CD4-positive, alpha-beta T cell treated with Interleukin-6 for 4 hours (primary cell): Measurements from ENCODE around the gene UGT1A8.

ENCODE experiments used
- DNase-seq: peaks from one replicate; pipeline ENCODE4 v3.0.0-alpha.2; 2020; ENCODE audit warnings: mixed read lengths

The UGT1A8 gene

DNA sequence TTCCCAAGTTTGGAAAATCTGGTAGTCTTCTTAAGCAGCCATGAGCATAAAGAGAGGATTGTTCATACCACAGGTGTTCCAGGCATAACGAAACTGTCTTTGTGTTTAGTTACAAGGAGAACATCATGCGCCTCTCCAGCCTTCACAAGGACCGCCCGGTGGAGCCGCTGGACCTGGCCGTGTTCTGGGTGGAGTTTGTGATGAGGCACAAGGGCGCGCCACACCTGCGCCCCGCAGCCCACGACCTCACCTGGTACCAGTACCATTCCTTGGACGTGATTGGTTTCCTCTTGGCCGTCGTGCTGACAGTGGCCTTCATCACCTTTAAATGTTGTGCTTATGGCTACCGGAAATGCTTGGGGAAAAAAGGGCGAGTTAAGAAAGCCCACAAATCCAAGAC, 154.7 kb downstream of the UGT1A8 start:
- no peak for DNase-seq

DNA sequence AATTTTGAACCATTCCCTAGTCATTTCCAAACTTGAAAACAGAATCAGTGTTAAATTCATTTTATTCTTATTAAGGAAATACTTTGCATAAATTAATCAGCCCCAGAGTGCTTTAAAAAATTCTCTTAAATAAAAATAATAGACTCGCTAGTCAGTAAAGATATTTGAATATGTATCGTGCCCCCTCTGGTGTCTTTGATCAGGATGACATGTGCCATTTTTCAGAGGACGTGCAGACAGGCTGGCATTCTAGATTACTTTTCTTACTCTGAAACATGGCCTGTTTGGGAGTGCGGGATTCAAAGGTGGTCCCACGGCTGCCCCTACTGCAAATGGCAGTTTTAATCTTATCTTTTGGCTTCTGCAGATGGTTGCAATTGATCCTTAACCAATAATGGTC, 155.2 kb downstream of the UGT1A8 start:
- no peak for DNase-seq

DNA sequence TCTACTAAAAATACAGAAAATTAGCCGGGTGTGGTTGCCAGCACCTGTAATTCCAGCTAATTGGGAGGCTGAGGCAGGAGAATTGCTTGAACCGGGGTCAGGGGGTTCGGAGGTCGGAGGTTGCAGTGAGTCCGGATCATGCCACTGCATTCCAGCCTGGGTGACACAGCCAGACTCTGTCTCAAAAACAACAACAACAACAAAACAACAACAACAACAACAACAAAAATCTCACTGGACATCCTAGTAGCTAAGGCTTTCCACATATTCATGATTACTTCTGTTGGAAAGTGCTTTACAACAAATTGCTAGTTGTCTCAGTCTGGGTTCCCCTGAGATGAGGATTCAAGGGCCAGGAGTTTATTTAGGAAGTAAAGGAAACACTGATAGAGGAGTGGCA, 156.4 kb downstream of the UGT1A8 start:
- no peak for DNase-seq

DNA sequence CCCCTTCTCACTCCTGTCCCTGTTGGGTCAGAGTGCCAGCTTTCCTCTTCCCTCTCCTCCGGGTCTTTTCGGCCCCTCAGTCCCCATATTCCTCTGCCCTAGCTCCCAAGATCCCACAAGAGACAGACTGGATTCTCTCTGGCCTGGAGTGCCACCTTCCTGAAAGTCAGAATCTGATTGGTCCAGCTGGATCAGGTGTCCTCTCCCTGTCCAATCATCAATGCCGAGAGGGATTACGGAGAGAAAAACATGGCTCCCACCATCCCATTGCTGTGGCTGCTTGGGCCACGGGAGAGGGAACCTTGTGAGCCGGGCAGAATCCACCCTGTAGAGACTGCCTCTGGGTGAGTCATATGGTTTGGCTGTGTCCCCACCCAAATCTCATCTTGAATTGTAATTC, 158.0 kb downstream of the UGT1A8 start:
- no peak for DNase-seq

DNA sequence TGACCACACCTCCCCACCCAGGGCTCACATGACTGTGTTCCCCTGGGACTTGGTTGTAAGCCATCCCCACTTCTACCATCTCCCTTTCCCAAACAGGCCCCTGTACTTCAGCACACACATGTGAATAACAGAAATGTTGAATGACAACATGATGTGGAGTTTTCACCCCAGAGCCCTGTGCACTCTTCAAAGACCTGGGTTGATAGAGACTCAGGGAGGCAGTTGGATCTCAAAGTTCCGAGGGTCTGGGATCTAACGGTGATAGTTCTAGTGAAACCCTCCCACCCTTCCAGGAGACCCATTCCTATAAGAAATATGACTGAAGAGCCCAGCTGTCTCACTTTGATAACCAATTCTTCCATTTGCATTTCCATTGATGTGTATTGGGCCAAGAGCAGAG, 160.6 kb downstream of the UGT1A8 start, which contains the start of gene MROH2A:
Gene MROH2A (plus strand): TSS at position 301 of the 400 bp plus-strand sequence. CDS start 1,029 bp downstream, outside the sequence.
- DNase-seq = no peak

DNA sequence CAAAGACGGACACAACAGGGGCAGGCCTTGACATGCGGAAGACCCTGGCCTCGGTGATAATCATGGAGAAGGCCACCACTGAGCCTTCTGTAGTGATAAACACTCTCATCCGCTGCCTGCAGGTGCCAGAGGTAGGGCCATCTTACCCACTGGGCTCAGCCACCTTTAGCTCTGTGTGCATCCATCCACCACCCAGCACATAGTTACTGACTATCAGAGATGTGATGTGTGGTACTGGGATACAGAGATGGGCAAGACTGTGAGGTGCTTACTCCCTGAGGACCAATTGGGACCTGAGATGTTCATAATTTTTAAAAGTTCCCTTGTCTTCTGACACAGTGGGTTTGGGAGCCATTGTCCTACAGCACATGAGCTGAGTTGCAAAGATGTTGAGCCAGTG, 162.3 kb downstream of the UGT1A8 start:
- DNase-seq = no peak

DNA sequence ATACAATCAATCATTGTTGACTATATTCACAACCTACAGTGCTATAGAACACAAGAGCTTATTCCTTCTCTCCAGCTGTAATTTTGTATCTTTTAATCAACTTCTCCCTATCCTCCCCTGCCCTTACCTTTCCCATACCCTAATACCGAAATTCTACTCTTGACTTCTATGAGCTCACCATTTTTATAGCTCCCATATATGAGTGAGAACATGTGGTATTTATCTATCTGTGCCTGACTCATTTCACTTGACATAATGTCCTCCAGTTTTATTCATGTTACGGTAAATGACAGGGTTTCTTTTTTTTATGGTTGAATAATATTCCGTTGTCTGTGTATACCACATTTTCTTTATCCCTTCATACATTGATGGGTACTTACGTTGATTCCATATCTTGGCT, 163.3 kb downstream of the UGT1A8 start:
- no peak for DNase-seq

DNA sequence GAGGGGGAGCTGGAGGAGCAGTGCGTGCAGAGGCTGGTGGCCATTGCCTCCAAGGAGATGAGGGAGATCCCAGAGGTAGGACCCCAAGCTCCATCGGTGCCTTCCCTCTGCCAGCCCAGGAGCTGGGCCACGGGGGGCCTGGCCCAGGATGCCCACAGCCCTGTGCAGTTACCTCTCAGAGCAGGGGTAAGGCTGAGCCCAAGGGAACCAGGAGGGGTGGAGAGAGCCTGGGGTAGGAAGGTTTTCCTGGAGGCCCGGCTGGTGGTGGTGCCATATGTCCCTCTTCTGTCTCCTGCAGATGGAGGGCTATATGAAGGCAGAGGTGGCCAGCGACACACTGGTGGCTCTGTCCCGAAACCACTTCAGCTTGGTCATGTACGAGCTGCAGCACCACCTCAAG, 172.1 kb downstream of the UGT1A8 start:
- no peak for DNase-seq

DNA sequence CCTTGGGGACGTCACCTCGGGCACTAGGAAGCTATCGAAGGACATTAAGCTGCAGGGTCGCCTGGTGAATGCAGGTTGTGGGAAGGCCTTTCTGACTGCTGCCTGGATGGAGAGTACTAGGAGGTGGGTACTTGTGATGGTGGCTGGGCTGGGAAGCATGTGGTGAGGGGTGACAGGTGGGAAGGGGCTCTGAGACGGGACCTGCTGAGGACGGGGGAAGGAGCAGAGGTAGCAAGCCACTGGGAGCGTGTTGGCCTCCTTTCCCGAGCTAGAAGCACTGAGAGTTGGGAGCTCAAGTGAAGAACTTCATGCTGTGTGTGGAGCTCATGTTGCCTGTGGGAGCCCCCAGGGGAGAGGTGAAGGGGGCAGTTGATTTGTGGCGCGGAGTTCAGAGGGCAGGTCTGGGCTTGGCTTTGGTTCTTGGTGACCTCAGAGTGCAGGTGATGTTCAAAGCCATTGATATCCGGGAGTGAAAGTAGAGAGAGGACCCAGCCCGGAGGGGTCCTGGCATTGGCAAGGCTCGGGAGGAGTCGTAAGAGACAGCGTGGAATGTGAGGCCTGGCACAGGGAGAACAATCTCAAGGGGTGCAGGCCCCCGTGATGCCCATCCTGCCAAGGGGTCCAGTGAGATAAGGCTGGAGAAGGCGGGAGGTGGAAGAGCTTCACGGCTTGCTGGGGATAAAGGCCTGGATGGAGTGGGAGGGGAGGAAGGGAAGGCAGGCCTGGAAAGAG, 173.9 kb downstream of the UGT1A8 start:
- DNase-seq = no peak

DNA sequence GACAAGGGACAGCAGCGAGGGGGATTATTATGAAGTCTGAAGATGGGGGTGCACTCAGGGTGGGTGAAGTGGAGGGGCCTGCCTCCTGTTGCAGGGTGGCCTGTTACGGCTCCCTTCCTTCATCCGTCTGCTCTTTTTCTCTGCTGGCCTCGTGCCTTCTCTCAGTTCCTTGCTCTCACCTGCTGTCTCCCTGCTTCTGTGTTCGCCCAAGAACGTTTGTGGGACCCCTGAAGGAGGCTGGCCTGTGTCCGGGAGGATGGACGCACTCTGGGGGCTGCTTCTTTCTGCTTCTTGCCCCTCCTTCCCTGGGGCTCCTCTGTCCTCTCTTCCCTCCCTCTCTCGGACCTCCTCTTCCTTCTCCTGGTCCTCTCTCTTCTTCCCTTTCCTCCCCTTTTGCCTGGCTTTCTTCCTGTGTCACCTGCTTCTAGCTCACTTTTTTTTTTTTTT, 174.5 kb downstream of the UGT1A8 start:
- DNase-seq = no peak

DNA sequence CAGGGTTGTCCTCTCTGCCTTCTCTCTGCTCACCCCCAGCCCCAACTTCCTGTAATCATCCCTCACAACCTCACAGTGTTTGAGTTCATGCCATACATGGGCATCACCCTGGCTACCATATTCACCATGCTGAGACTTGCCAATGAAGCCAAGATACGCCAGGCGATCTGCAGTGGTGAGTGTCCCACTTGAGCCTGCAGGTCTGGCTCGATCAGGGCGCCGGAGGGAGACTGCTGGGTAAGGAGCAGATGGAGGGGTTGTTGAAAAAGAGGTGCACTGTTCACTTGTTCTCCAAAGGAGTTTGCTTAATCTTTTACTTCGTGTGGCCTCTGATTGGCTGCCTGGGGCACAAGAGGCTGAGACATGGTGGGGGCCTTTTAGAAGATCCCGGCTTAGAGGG, 175.3 kb downstream of the UGT1A8 start:
- no peak for DNase-seq

DNA sequence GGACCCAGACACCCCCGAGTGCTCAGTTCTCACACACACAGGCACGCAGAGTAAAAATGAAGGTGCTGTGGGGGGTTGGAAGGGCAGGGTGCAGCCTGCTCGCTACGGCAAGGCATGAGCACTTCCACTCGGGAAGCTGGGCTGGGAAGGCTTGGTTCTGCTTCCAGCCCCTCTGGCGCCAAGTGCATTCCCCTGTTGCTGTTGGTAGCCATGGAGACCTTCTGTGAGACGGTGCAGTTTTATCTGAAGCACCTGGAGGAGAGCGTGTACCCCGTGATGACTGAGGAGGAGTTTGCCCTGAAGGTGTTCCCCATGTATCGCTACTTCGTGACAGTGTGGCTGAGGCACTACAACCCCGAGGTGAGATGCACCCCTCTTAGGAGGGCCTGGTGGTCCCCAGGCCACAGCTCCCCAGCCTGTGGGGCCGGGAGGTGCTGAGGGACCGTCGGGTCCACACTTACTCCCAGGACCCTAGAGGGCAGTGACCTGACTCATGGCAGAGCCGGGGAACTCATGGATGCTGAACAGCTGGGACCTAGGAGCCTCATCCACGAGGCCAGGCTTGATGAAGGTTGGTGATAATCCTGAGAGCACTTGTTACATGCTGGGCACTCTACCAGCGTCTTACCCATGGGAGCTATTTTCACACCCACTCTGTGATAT, 176.2 kb downstream of the UGT1A8 start:
- no peak for DNase-seq

DNA sequence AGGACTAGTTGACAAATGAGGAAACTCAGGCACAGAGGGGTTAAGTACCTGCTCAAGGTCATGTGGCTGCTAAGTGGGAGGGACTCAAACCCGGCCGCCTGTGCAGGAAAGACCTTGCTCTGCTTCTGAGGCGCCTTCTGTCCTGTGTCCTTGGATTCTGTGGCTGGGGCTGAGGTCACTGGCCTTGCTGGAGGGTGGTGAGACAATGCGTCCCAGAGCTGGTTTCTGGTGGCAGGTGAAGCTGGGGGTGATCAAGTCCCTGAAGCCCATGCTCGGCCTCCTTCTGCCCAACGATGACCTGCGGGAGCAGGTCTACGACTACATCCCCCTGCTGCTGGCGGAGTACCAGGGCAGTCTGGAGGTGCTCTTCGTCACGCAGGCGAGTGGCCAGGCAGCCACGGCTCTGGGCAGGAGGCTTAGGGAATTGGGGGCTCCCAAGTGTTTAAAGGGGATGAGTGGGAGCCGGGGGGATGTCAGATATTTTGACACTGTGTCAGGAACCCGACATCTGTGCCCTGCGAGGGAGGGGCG, 176.8 kb downstream of the UGT1A8 start:
- no peak for DNase-seq

DNA sequence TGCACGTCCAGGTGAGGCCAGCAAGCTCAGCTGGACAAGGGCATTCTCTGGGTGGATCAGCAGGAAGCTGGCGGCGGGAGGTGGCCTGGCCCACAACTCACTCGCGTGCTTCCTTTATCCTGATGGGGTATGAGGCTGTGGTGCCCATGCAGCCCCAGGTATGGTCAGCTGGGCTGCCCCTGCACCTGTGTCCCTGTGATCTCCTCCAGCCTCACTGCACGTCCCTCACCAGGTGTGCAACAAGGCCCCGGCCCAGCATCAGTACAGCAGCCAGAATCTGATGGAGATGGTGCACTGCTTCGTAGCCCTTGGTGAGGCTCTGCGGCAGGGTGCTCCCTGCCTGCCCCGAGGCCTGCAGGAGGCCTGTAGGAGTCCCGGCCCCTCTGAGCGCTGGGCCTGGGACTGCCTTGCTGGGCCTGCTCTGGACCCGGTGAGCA, 178.3 kb downstream of the UGT1A8 start:
- DNase-seq = no peak

DNA sequence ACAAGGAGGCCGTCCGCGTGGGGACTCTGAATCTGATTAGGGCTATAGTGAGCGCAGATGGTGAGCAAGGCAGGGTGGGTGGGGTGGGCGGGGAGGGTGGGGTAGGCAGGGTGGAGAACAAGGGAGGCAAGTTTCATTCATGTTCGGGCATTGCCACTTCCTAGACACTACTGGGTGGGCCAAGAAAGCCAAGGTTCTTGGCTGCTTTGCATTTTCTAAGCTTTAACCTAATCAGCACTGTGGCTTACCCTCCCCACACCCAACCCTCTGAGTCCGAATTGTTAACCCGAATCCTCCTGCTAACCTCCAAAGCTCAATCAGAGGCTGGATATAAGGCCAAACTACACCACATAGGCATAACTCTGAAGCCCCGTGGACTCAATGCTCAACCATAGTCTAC, 178.8 kb downstream of the UGT1A8 start:
- DNase-seq = no peak

DNA sequence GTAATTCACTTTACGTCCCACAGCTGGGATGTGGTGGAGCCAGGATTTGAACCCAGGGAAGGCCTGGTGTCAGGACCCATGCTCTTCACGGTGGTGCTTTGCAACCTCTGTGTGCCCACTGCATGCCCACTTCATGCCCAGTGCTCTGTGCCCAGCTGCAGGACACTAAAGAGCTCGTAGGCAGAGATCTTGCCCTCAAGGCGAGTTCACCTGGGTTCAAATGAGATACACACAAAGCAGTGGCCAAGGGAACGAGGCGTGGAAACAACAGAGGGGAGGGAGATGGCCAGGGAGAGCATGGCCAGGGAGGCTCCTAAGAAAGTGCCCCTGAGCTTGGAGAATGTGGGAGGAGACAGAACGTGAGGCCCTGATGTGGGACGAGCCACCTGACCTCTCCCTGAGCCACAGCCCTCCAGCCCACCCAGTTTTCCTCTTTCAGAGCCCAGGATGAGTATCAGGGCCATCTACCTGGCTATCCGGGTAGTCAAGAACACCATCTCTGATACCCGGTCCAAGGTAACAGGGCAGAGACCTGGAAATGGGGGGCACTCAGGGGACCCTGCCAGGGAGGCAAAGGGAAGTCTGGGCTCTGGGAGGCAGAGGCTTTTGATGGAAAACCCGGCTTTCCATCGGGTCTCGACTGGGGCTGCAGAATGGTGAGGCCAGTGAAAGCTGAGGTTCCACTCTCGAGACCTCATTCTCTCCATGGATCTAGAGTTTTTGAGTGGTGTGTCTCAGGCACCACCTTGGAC, 181.1 kb downstream of the UGT1A8 start:
- no peak for DNase-seq

DNA sequence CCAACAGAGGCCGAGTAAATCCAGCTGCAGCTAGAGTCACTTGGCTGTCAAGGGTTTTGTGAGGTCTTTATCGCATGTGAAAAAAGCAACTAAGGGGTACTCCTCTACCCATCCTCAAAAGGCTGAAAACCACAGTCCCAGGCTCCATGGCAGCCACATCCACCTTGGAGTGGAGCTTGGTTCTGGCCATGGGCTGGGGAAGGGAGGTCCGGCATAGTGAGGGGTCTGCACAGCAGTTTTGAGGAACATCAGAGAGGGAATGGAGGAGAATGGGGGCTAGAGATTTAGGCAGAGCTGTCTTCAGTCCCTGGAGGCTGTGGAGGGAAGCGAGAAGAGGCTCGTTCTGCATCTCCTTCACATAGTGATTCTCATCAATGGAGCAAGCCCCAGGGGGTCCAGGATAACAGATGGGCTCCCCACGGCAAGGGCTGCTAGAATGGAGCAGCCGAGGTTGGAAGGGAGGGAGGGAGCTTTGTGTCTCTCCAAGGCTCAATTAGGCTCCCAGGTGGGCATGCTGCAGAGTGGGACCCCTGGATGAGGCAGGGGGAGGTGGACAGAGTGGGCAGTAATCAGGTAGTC, 181.7 kb downstream of the UGT1A8 start:
- DNase-seq = no peak

DNA sequence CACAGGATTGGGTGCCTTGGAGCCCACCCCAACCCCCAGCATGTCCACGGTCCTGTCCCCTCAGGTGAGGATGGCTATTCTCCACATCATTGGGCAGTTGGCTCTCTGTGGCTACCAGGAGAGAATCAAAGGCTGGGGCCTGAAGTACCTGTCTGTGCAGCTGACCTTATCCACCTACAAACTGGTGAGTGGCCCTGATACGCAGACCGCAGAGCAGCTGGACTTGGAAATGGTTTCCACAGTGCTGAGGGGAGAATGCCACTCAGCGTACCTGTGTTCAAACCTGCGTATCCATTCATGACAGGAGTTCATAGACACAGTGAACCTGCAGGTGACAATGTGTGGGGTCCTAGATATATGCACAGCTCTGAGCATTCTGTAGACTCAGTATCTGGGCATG, 182.3 kb downstream of the UGT1A8 start:
- no peak for DNase-seq

DNA sequence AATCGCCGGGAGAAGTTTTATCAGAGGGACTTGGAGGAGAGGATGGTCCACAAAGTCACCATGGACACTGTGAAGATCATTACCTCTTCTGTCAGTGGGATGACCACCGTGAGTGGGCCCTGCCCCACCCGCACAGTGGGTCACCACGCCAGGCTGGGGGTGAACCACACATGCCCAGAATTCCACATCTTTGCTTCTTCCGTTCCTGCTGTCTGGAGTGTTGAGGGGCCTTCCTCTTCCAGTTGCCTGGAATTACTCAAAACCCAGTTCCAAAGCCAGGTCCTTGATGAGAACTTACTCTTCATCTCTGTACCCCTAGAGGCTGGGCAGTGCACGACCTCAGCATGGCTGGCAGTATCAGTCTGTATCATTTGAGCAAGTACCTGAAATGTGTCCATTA, 182.8 kb downstream of the UGT1A8 start:
- no peak for DNase-seq

DNA sequence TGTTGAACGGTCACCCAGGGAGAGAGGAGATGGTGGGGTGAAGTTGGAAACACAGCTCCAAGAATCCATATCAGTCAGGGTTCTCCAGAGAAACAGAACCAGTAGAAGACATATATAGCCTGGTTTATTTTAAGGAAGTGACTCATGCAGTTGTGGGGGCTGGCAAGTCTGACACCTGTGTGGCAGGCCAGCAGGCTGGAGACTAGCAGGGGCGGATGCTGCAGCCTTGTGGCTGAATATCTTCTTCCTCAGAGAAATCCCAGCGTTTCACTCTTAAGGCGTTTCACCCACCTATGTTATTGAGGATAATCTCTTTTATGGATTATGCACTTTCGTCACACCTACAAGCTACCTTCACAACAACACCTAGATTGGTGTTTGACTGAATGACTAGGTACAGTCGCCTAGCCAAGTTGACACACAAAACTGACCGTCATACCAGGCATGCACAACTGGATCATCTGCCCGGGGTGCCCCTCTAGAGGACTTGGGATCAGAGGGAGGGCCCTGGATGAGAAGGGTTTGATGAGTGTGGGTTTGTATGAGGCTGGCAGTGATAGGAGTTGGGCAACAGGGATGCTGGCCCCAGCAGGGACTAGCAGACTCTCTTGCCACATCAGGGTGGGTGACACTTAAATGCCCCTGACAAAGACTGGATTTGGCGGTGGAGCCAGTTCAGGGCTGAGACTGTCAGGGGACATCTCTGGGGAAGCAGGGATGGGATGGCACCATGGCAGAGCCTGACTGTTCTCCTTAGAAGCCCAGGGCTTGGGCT, 184.1 kb downstream of the UGT1A8 start:
- DNase-seq = no peak

DNA sequence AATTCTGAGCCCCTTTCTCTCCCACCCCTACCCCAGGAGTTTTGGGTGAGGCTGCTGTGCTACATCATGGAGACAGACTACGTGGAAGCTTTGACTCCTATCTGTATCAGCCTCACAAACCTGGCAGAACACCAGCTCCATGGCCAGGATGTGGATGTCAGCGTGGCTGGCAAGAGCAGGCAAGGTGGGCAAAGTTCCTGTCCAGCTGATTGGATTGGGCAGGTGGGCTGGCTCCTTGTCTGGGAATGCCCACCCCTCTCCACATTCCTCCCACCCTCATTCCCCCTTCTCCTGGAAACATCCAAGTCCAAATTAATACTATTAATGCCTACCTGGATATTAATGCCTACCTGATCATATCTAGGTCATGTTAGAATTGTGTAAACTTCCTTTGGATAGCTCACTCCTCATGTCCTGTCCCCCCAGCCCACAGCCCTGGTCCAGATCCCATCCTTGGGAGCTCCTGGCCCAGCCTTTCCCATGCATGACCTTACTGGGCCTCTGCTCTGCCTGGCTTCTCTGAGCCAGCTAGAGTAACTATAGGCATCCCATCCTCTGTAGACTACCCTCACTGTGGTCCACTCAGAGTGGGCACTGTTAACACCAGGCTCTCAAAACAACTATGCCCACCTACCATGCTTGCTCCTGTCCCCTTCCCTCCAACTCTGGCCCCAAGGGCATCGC, 184.8 kb downstream of the UGT1A8 start:
- DNase-seq = no peak
